ENCODE measurements around the gene APC.
A peak's percentile ranks its signal among the peaks of the same experiment; 100 is the strongest.
"Not testable (repeated sequence)": the region's sequence is repeated elsewhere in the genome, so short reads cannot be mapped to it uniquely, and the experiment has no call there.

Gene APC

GRCh38 chr5:112706446-112707016, 31.2 kb upstream of the APC start:
- no peak for TF ChIP-seq POLR2A (IDR thresholded peaks at IDR 0.05; ENCODE audit: low read depth, low read length)
- FAIRE-seq: no peak
- no peak for DNase-seq (ENCODE audit: insufficient read length, low spot score)

- FAIRE-seq: peak; percentile 91
- DNase-seq (ENCODE audit: insufficient read length, low spot score): peak; percentile 92
- TF ChIP-seq POLR2A (IDR thresholded peaks at IDR 0.05; ENCODE audit: low read depth, low read length): peak; percentile 93
Observed at GRCh38 chr5:112707187-112708102, 30.2 kb upstream of the APC start.

GRCh38 chr5:112708103-112708622, 29.5 kb upstream of the APC start:
- no peak for TF ChIP-seq POLR2A (IDR thresholded peaks at IDR 0.05; ENCODE audit: low read depth, low read length)
- DNase-seq (ENCODE audit: insufficient read length, low spot score) (no peak), FAIRE-seq (no peak)

GRCh38 chr5:112709416-112709815, 28.3 kb upstream of the APC start:
- no peak for TF ChIP-seq POLR2A (IDR thresholded peaks at IDR 0.05; ENCODE audit: low read depth, low read length)
- FAIRE-seq: no peak
- DNase-seq (ENCODE audit: insufficient read length, low spot score): no peak

GRCh38 chr5:112710896-112711295, 26.8 kb upstream of the APC start:
- DNase-seq (ENCODE audit: insufficient read length, low spot score) (no peak), FAIRE-seq (no peak)
- TF ChIP-seq POLR2A (IDR thresholded peaks at IDR 0.05; ENCODE audit: low read depth, low read length): no peak

- no peak for FAIRE-seq
- no peak for TF ChIP-seq POLR2A (IDR thresholded peaks at IDR 0.05; ENCODE audit: low read depth, low read length)
Observed at GRCh38 chr5:112711436-112711835, 26.2 kb upstream of the APC start.

GRCh38 chr5:112713206-112713605, 24.5 kb upstream of the APC start:
- no peak for FAIRE-seq
- DNase-seq (ENCODE audit: insufficient read length, low spot score): no peak
- TF ChIP-seq POLR2A (IDR thresholded peaks at IDR 0.05; ENCODE audit: low read depth, low read length): no peak

More at GRCh38 chr5:112711436-112711835, 26.2 kb upstream of the APC start:
- DNase-seq (ENCODE audit: insufficient read length, low spot score): no peak

- FAIRE-seq; DNase-seq (ENCODE audit: insufficient read length, low spot score): not testable (repeated sequence)
Observed at GRCh38 chr5:112716895-112717294, 20.8 kb upstream of the APC start.

GRCh38 chr5:112717506-112718082, 20.1 kb upstream of the APC start:
- TF ChIP-seq POLR2A (IDR thresholded peaks at IDR 0.05; ENCODE audit: low read depth, low read length): no peak
- DNase-seq (ENCODE audit: insufficient read length, low spot score) (no peak), FAIRE-seq (no peak)

GRCh38 chr5:112718344-112718743, 19.3 kb upstream of the APC start:
- DNase-seq (ENCODE audit: insufficient read length, low spot score) (no peak), FAIRE-seq (no peak)
- no peak for TF ChIP-seq POLR2A (IDR thresholded peaks at IDR 0.05; ENCODE audit: low read depth, low read length)

GRCh38 chr5:112720576-112720975, 17.1 kb upstream of the APC start:
- FAIRE-seq (no peak), DNase-seq (ENCODE audit: insufficient read length, low spot score) (no peak)
- TF ChIP-seq POLR2A (IDR thresholded peaks at IDR 0.05; ENCODE audit: low read depth, low read length): no peak

- no peak for DNase-seq (ENCODE audit: insufficient read length, low spot score)
- TF ChIP-seq POLR2A (IDR thresholded peaks at IDR 0.05; ENCODE audit: low read depth, low read length): no peak
- FAIRE-seq: no peak
Observed at GRCh38 chr5:112724901-112725300, 12.8 kb upstream of the APC start.

GRCh38 chr5:112729630-112730029, 8.1 kb upstream of the APC start:
- FAIRE-seq (no peak), DNase-seq (ENCODE audit: insufficient read length, low spot score) (no peak)
- no peak for TF ChIP-seq POLR2A (IDR thresholded peaks at IDR 0.05; ENCODE audit: low read depth, low read length)

- no peak for TF ChIP-seq POLR2A (IDR thresholded peaks at IDR 0.05; ENCODE audit: low read depth, low read length)
- DNase-seq (ENCODE audit: insufficient read length, low spot score) (no peak), FAIRE-seq (no peak)
Observed at GRCh38 chr5:112732131-112732530, 5.6 kb upstream of the APC start.
